B cell (primary cell): Measurements from ENCODE around the gene SMPD3. TPM values are rescaled to one million over a fixed set of nuclear protein-coding genes. Genes with fewer than 3 reads are reported as not detected.

Source experiments
- ATAC-seq: fragments of 200-7000 bp; cut with Tn5 transposase; one replicate; pipeline ENCODE4 v1.10.0; 2021; ENCODE audit warnings: low read depth, mild to moderate bottlenecking, moderate number of reproducible peaks, moderate library complexity
- CTCF ChIA-PET: fragments of 350-600 bp; sonication (Branson Sonifier 250); formaldehyde crosslinking; loops from one replicate; lab custom pipeline; 2021; ENCODE audit warnings: antibody characterized with exemption, inconsistent platforms; lab: Charles Lee
- POLR2A ChIA-PET: fragments of 350-600 bp; sonication (Branson Sonifier 250); formaldehyde crosslinking; loops from one replicate; lab custom pipeline; 2021; ENCODE audit warnings: antibody characterized with exemption; lab: Charles Lee
- DNase-seq: peaks from one replicate; pipeline ENCODE4 v3.0.0; 2013
- H2AFZ ChIP-seq: 2 replicates; pipeline ENCODE4 v1.6.1; 2012; ENCODE audit warnings: mild to moderate bottlenecking, low read depth, low read length; ENCODE audit not compliant: insufficient read depth, poor library complexity, severe bottlenecking
- H3K27ac ChIP-seq, 2 donors: 1 replicate in 1 of 2; 2 replicates in 1 of 2; pipeline ENCODE4 v1.5.1; 2012 to 2013; ENCODE audit warnings: low read length in 2 of 2, mild to moderate bottlenecking in 2 of 2, moderate library complexity in 1 of 2
- H3K27me3 ChIP-seq, 4 experiments: fragments of 200-600 bp in 1 of 4; sonication (generic) in 1 of 4; replicated peaks in 1 of 4; 1 replicate in 2 of 4; 2 replicates in 2 of 4; pipeline versions ENCODE4 v1.6.1 to v1.7.0; 2013 to 2016; ENCODE audit warnings: low read length in 3 of 4, mild to moderate bottlenecking in 2 of 4, mixed read lengths in 1 of 4, moderate library complexity in 1 of 4; ENCODE audit not compliant: insufficient read depth in 4 of 4, control insufficient read depth in 3 of 4; ENCODE audit errors: control extremely low read depth in 1 of 4
- H3K36me3 ChIP-seq, 2 experiments: replicated peaks in 1 of 2; 1 replicate in 1 of 2; 2 replicates in 1 of 2; pipeline versions ENCODE4 v1.6.1 to v1.7.1; 2013; ENCODE audit warnings: low read length in 1 of 2; ENCODE audit not compliant: insufficient read depth in 2 of 2, control insufficient read depth in 1 of 2; ENCODE audit errors: control extremely low read depth in 1 of 2, extremely low read depth in 1 of 2
- H3K4me1 ChIP-seq, 2 donors: fragments of 200-600 bp in 1 of 2; sonication (generic) in 1 of 2; 1 replicate in 1 of 2; 2 replicates in 1 of 2; pipeline versions ENCODE4 v1.5.1 to v1.6.1; 2013 to 2017; ENCODE audit warnings: low read length in 2 of 2; ENCODE audit not compliant: control insufficient read depth in 2 of 2, insufficient read depth in 2 of 2
- H3K4me2 ChIP-seq: replicated peaks from 2 replicates; pipeline ENCODE3; 2012; ENCODE audit warnings: mild to moderate bottlenecking, low read depth, low read length; ENCODE audit not compliant: poor library complexity, severe bottlenecking
- H3K4me3 ChIP-seq, 5 experiments: fragments of 200-600 bp in 1 of 5; sonication (generic) in 1 of 5; 1 replicate in 3 of 5; 2 replicates in 2 of 5; pipeline versions ENCODE4 v1.5.1 to v1.7.0; 2011 to 2016; ENCODE audit warnings: low read length in 4 of 5, mild to moderate bottlenecking in 4 of 5, low read depth in 2 of 5, control low read depth in 1 of 5, moderate library complexity in 1 of 5; ENCODE audit not compliant: insufficient read depth in 1 of 5; ENCODE audit errors: control extremely low read depth in 1 of 5, extremely low read depth in 1 of 5
- H3K79me2 ChIP-seq: fragments of 200-600 bp; sonication (generic); one replicate; pipeline ENCODE4 v1.6.0; 2016; ENCODE audit warnings: low read length; ENCODE audit not compliant: control insufficient read depth, insufficient read depth
- H3K9ac ChIP-seq: fragments of 200-600 bp; sonication (generic); 2 replicates; pipeline ENCODE4 v1.6.1; 2017; ENCODE audit warnings: mild to moderate bottlenecking, low read length, moderate library complexity
- H3K9me3 ChIP-seq, 3 donors: one replicate each; pipeline versions ENCODE4 v1.6.1 to v1.7.1; 2013; ENCODE audit warnings: low read length in 2 of 3; ENCODE audit not compliant: control insufficient read depth in 2 of 3, insufficient read depth in 1 of 3; ENCODE audit errors: control extremely low read depth in 1 of 3
- H4K20me1 ChIP-seq: 2 replicates; pipeline ENCODE4 v1.6.0; 2012; ENCODE audit warnings: mild to moderate bottlenecking, low read length; ENCODE audit not compliant: insufficient read depth, control insufficient read depth, poor library complexity, severe bottlenecking
- H3K27ac Mint-ChIP-seq: one replicate; pipeline ENCODE4 v1.8.0; 2021; ENCODE audit warnings: mixed read lengths
- H3K27me3 Mint-ChIP-seq: one replicate; pipeline ENCODE4 v1.8.0; 2021; ENCODE audit warnings: mixed read lengths
- H3K4me1 Mint-ChIP-seq: one replicate; pipeline ENCODE4 v1.8.0; 2021; ENCODE audit warnings: mixed read lengths
- H3K4me3 Mint-ChIP-seq: one replicate; pipeline ENCODE4 v1.8.0; 2021; ENCODE audit warnings: mixed read lengths
- H3K9me3 Mint-ChIP-seq: one replicate; pipeline ENCODE4 v1.8.0; 2022; ENCODE audit warnings: mixed read lengths; ENCODE audit not compliant: insufficient read depth
- EZH2 ChIP-seq: IDR thresholded peaks from 2 replicates; pipeline ENCODE4 v1.6.1; 2012; ENCODE audit warnings: borderline replicate concordance, low read depth, mild to moderate bottlenecking, moderate library complexity, low read length; ENCODE audit not compliant: insufficient read depth, poor library complexity, severe bottlenecking
- WGBS: methylation state at CpG from one replicate; pipeline ENCODE4 v1.1.5; 2013; ENCODE audit warnings: missing lambda C conversion rate; ENCODE audit not compliant: insufficient coverage; 5-methylcytosine and 5-hydroxymethylcytosine counted together
- intact Hi-C: fragments of 100-400 bp; cut with micrococcal nuclease; formaldehyde crosslinking; loops from one replicate; pipeline ENCODE4 v1.10.0; 2022
- polyA plus RNA-seq: library from polyadenylated mRNA; depleted of rRNA; stranded (reverse); fragments of >200 nt; gene quantifications from 2 replicates; pipeline ENCODE4 v1.2.3, GENCODE V29; 2012
- total RNA-seq, 2 donors: library from RNA; stranded (reverse); fragments of 120-200 nt in 1 of 2; gene quantifications; 1 replicate in 1 of 2; 2 replicates in 1 of 2; pipeline versions ENCODE4 v1.2.3 to v1.2.4, GENCODE V29; 2013 to 2022
- TF ChIP-seq, protein P1 (sequence below): fragments of 200-600 bp; IDR thresholded peaks from one replicate; pipeline ENCODE4 v1.8.0; 2022; ENCODE audit warnings: antibody characterized with exemption, mild to moderate bottlenecking

SMPD3 gene
- total and polyA plus RNA-seq, 2 donors (not counting 1 experiment from before 2014, with no cell fraction given): 1.2 to 2.8 TPM

GRCh38 chr16:68356249-68356918, 91.9 kb downstream of the SMPD3 start:
- 11% methylated on average over 27 of the region's 28 CpGs for WGBS
- Histone ChIP-seq H3K9me3 (peaks cover 0 to 3% (median 0%) of the 10 kb centered on the region in 3 donors), H3K79me2 (no peaks in the 10 kb centered on the region), H3K4me2 (peak overlapping the region; percentile 62), H3K27ac (no peak overlapping the region), H3K4me3 (no peak overlapping the region), H3K27me3 (no peaks in the 10 kb centered on the region), H4K20me1 (peaks cover 8% of the 10 kb centered on the region), H3K4me1 (peaks cover 15 to 18% of the 10 kb centered on the region in 2 donors), H2AFZ (no peak overlapping the region), H3K9ac (no peak overlapping the region), H3K36me3 (peaks cover 0 to 58% of the 10 kb centered on the region in 2 experiments)
- intact Hi-C loops: no loop called here
- TF ChIP-seq, protein P1, sequence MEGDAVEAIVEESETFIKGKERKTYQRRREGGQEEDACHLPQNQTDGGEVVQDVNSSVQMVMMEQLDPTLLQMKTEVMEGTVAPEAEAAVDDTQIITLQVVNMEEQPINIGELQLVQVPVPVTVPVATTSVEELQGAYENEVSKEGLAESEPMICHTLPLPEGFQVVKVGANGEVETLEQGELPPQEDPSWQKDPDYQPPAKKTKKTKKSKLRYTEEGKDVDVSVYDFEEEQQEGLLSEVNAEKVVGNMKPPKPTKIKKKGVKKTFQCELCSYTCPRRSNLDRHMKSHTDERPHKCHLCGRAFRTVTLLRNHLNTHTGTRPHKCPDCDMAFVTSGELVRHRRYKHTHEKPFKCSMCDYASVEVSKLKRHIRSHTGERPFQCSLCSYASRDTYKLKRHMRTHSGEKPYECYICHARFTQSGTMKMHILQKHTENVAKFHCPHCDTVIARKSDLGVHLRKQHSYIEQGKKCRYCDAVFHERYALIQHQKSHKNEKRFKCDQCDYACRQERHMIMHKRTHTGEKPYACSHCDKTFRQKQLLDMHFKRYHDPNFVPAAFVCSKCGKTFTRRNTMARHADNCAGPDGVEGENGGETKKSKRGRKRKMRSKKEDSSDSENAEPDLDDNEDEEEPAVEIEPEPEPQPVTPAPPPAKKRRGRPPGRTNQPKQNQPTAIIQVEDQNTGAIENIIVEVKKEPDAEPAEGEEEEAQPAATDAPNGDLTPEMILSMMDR: no peak
- TF ChIP-seq EZH2: no peak
- ChIA-PET POLR2A (interaction anchor here (0.7 kb wide), 1 partner anchor 909 kb away, joined by 3 read pairs; no protein-coding TSS in a partner anchor), CTCF (interaction anchor here (0.6 to 1.3 kb wide), 3 partner anchors 12 to 164 kb away, joined by 3 to 5 read pairs (median 3); no protein-coding TSS in a partner anchor)
- ATAC-seq (peak; percentile 60), DNase-seq (peak; percentile 49)
- no peaks in the 10 kb centered on the region for H3K27me3 Mint-ChIP-seq
- peak overlapping the region; percentile 47 for H3K4me3 Mint-ChIP-seq
- H3K27ac Mint-ChIP-seq: no peak overlapping the region
- no peaks in the 10 kb centered on the region for H3K9me3 Mint-ChIP-seq
- peaks cover 18% of the 10 kb centered on the region for H3K4me1 Mint-ChIP-seq
